Stimulated activated CD4-positive, alpha-beta T cell treated with anti-CD3 and anti-CD28 coated beads, Interleukin-12 subunit alpha, Interleukin-12 subunit beta, amount 100 ng/mL, for 24 hours (primary cell): ENCODE results near the gene FBLN7.

ENCODE experiments used
- DNase-seq, 2 experiments: peaks; one replicate each; pipeline ENCODE4 v3.0.0-alpha.2; 2020; ENCODE audit warnings: low read depth in 2 of 2

The FBLN7 gene

GRCh38 chr2:112157472-112157871 is 19.3 kb downstream of the FBLN7 start:
- no peak for DNase-seq

- no peak for DNase-seq
These were observed 21.3 kb downstream of the FBLN7 start for GRCh38 chr2:112159454-112159921.

GRCh38 chr2:112160283-112161250 is 22.4 kb downstream of the FBLN7 start:
- DNase-seq, result no peak

GRCh38 chr2:112161431-112162145 is 23.4 kb downstream of the FBLN7 start:
- DNase-seq, result no peak

GRCh38 chr2:112162341-112162740 is 24.2 kb downstream of the FBLN7 start:
- DNase-seq, result no peak

GRCh38 chr2:112162956-112163355 is 24.8 kb downstream of the FBLN7 start:
- DNase-seq, result no peak

- DNase-seq, result no peak
These were observed 25.4 kb downstream of the FBLN7 start for GRCh38 chr2:112163541-112163981.

- no peak for DNase-seq
These were observed 26.7 kb downstream of the FBLN7 start for GRCh38 chr2:112164876-112165275.

- DNase-seq, result no peak
These were observed 27.1 kb downstream of the FBLN7 start for GRCh38 chr2:112165296-112165695.

GRCh38 chr2:112166806-112167499 is 28.8 kb downstream of the FBLN7 start:
- no peak for DNase-seq

- no peak for DNase-seq
These were observed 30.4 kb downstream of the FBLN7 start for GRCh38 chr2:112168422-112169124.

GRCh38 chr2:112170495-112170894 is 32.3 kb downstream of the FBLN7 start:
- DNase-seq, result no peak

GRCh38 chr2:112173646-112174319 is 35.6 kb downstream of the FBLN7 start:
- no peak for DNase-seq

- no peak for DNase-seq
These were observed 36.2 kb downstream of the FBLN7 start for GRCh38 chr2:112174383-112174782.

- DNase-seq, result no peak
These were observed 37.1 kb downstream of the FBLN7 start for GRCh38 chr2:112175333-112175732.

GRCh38 chr2:112175958-112176573 is 37.9 kb downstream of the FBLN7 start:
- DNase-seq, result no peak

- peak in 1 of 2 experiments; percentile 50 for DNase-seq
These were observed 43.5 kb downstream of the FBLN7 start for GRCh38 chr2:112181571-112182290.

- peak; percentile 40 to 45 for DNase-seq
These were observed 44.4 kb downstream of the FBLN7 start for GRCh38 chr2:112182581-112183034.

- DNase-seq, result no peak
These were observed 45.3 kb downstream of the FBLN7 start for GRCh38 chr2:112183327-112184025.
